SK-N-SH (cell line): Measurements from ENCODE around the gene KDSR. TPM values are rescaled to one million over a fixed set of nuclear protein-coding genes. Genes with fewer than 3 reads are reported as not detected.

Source experiments
- CTCF ChIA-PET: fragments of 300-600, 350-600 bp; formaldehyde crosslinking; extraction: SDS; loops from one replicate; lab custom pipeline; 2021; lab: Yijun Ruan, JAX
- POLR2A ChIA-PET: fragments of 350-600 bp; sonication (Branson Sonifier 250); formaldehyde crosslinking; extraction: SDS; loops from one replicate; lab custom pipeline; 2020; ENCODE audit warnings: antibody characterized with exemption, inconsistent platforms; lab: Yijun Ruan, JAX
- DNase-seq: peaks from one replicate; pipeline ENCODE4 v3.0.0; 2012
- H2AFZ ChIP-seq: fragments of 200-600 bp; sonication (generic); 2 replicates; pipeline ENCODE4 v1.8.1; 2016; ENCODE audit warnings: antibody characterized with exemption, mild to moderate bottlenecking, low read depth
- H3F3A ChIP-seq: fragments of 200-600 bp; sonication (generic); replicated peaks from 2 replicates; pipeline ENCODE3; 2016; ENCODE audit warnings: antibody characterized with exemption, mild to moderate bottlenecking; ENCODE audit not compliant: insufficient read depth
- H3K27ac ChIP-seq, 2 experiments: fragments of 200-500 bp in 1 of 2; fragments of 200-600 bp in 1 of 2; sonication (Bioruptor generic) in 1 of 2; sonication (generic), shearing (Covaris generic) in 1 of 2; 2 replicates each; pipeline versions ENCODE4 v1.5.1 to v1.6.1; 2014 to 2016; ENCODE audit warnings: low read depth in 2 of 2, inconsistent platforms in 1 of 2, low read length in 1 of 2, mild to moderate bottlenecking in 1 of 2, mixed read lengths in 1 of 2
- H3K27me3 ChIP-seq: fragments of 200-600 bp; sonication (generic), shearing (Covaris generic); 2 replicates; pipeline ENCODE4 v1.6.1; 2016; ENCODE audit warnings: mixed run types; ENCODE audit not compliant: insufficient read depth
- H3K36me3 ChIP-seq, 2 experiments: fragments of 200-500 bp in 1 of 2; fragments of 200-600 bp in 1 of 2; sonication (Bioruptor generic) in 1 of 2; sonication (generic) in 1 of 2; replicated peaks in 1 of 2; 2 replicates each; pipeline versions ENCODE3 to v1.5.1; 2014 to 2016; ENCODE audit warnings: low read length in 1 of 2, mild to moderate bottlenecking in 1 of 2; ENCODE audit not compliant: insufficient read depth in 2 of 2, control insufficient read depth in 1 of 2
- H3K4me1 ChIP-seq, 2 experiments: fragments of 200-500 bp in 1 of 2; fragments of 200-600 bp in 1 of 2; sonication (Bioruptor generic) in 1 of 2; sonication (generic), shearing (Covaris generic) in 1 of 2; 2 replicates each; pipeline versions ENCODE4 v1.5.1 to v1.6.1; 2014 to 2016; ENCODE audit warnings: low read depth in 1 of 2, low read length in 1 of 2, mixed run types in 1 of 2; ENCODE audit not compliant: insufficient read depth in 2 of 2, control insufficient read depth in 1 of 2
- H3K4me2 ChIP-seq: fragments of 200-600 bp; sonication (generic), shearing (Covaris generic); 2 replicates; pipeline ENCODE4 v1.6.1; 2017; ENCODE audit warnings: mixed run types
- H3K4me3 ChIP-seq, 2 experiments: fragments of 200-500 bp in 1 of 2; fragments of 200-600 bp in 1 of 2; sonication (Bioruptor generic) in 1 of 2; sonication (generic), shearing (Covaris generic) in 1 of 2; 2 replicates each; pipeline versions ENCODE4 v1.5.1 to v1.8.1; 2014 to 2016; ENCODE audit warnings: low read depth in 2 of 2, inconsistent platforms in 1 of 2, low read length in 1 of 2, mild to moderate bottlenecking in 1 of 2, mixed read lengths in 1 of 2, moderate library complexity in 1 of 2
- H3K79me2 ChIP-seq: fragments of 200-600 bp; sonication (generic); 2 replicates; pipeline ENCODE4 v1.8.1; 2017; ENCODE audit warnings: mild to moderate bottlenecking; ENCODE audit not compliant: insufficient read depth
- H3K9ac ChIP-seq: fragments of 200-600 bp; sonication (generic); 2 replicates; pipeline ENCODE4 v1.6.1; 2017; ENCODE audit warnings: mixed run types
- H3K9me2 ChIP-seq: fragments of 200-600 bp; sonication (generic); 2 replicates; pipeline ENCODE4 v1.6.1; 2017; ENCODE audit warnings: mixed run types
- H3K9me3 ChIP-seq: fragments of 200-600 bp; sonication (generic); 2 replicates; pipeline ENCODE4 v1.6.1; 2017; ENCODE audit warnings: mixed run types, mild to moderate bottlenecking, moderate library complexity
- H4K20me1 ChIP-seq: fragments of 200-600 bp; sonication (generic); 2 replicates; pipeline ENCODE4 v1.6.1; 2017; ENCODE audit warnings: mild to moderate bottlenecking, mixed run types; ENCODE audit not compliant: insufficient read depth
- ELF1 ChIP-seq: IDR thresholded peaks from 2 replicates; pipeline ENCODE4 v1.4.0; 2012
- EZH2phosphoT487 ChIP-seq: fragments of 200-600 bp; sonication (generic); IDR thresholded peaks from 2 replicates; pipeline ENCODE4 v1.6.1; 2017; ENCODE audit warnings: low read depth, mixed run types, mild to moderate bottlenecking, antibody characterized with exemption, moderate library complexity, borderline replicate concordance
- FOSL2 ChIP-seq: IDR thresholded peaks from 2 replicates; pipeline ENCODE4 v1.4.0; 2012; ENCODE audit warnings: low read depth, mild to moderate bottlenecking, moderate library complexity, borderline replicate concordance
- FOXM1 ChIP-seq: IDR thresholded peaks from 2 replicates; pipeline ENCODE4 v1.4.0; 2012; ENCODE audit warnings: low read depth, mild to moderate bottlenecking
- JUND ChIP-seq: IDR thresholded peaks from 2 replicates; pipeline ENCODE4 v1.4.0; 2012
- MEF2A ChIP-seq: IDR thresholded peaks from 2 replicates; pipeline ENCODE4 v1.4.0; 2012; ENCODE audit warnings: low read depth, borderline replicate concordance
- NFIC ChIP-seq: IDR thresholded peaks from 2 replicates; pipeline ENCODE4 v1.4.0; 2012; ENCODE audit warnings: borderline replicate concordance
- NRF1 ChIP-seq: IDR thresholded peaks from 2 replicates; pipeline ENCODE4 v1.6.1; 2012; ENCODE audit warnings: low read depth, mild to moderate bottlenecking, low read length
- RFX5 ChIP-seq: IDR thresholded peaks from 2 replicates; pipeline ENCODE4 v1.6.1; 2012; ENCODE audit warnings: mild to moderate bottlenecking, improper control_type of control experiment, low read length
- RXRA ChIP-seq: IDR thresholded peaks from 2 replicates; pipeline ENCODE4 v1.4.0; 2012; ENCODE audit warnings: low read depth, mild to moderate bottlenecking, borderline replicate concordance
- TAF1 ChIP-seq: IDR thresholded peaks from 2 replicates; pipeline ENCODE4 v1.6.1; 2012; ENCODE audit warnings: low read depth, mild to moderate bottlenecking, low read length, moderate library complexity, borderline replicate concordance
- TEAD4 ChIP-seq: IDR thresholded peaks from 2 replicates; pipeline ENCODE4 v1.4.0; 2012; ENCODE audit warnings: mild to moderate bottlenecking, borderline replicate concordance; ENCODE audit not compliant: insufficient read depth
- WGBS: methylation state at CpG from one replicate; pipeline ENCODE4 v1.1.6; 2017; ENCODE audit warnings: low lambda C conversion rate; 5-methylcytosine and 5-hydroxymethylcytosine counted together
- polyA plus RNA-seq, 3 experiments: library from polyadenylated mRNA; depleted of rRNA; stranded (reverse); fragments of >200 nt; gene quantifications; 2 replicates each; pipeline ENCODE4 v1.2.3, GENCODE V29; 2012
- TF ChIP-seq, protein P1 (sequence below): IDR thresholded peaks from 2 replicates; pipeline ENCODE4; 2012
- TF ChIP-seq, protein P2 (sequence below): fragments of 150-350 bp; IDR thresholded peaks from 2 replicates; pipeline ENCODE4 v1.6.1; 2016; ENCODE audit warnings: mild to moderate bottlenecking, low read depth, low read length
- TF ChIP-seq, protein P3 (sequence below): fragments of 150-350 bp; IDR thresholded peaks from 2 replicates; pipeline ENCODE4 v1.6.1; 2017; ENCODE audit warnings: antibody characterized with exemption, low read length, low read depth, borderline replicate concordance
- TF ChIP-seq, protein P4 (sequence below): IDR thresholded peaks from 2 replicates; pipeline ENCODE4 v1.6.1; 2012; ENCODE audit warnings: mild to moderate bottlenecking, low read depth, low read length, moderate library complexity
- TF ChIP-seq, protein P5 (sequence below): fragments of 200-600 bp; sonication (generic); IDR thresholded peaks from 2 replicates; pipeline ENCODE4 v1.6.1; 2017; ENCODE audit warnings: antibody characterized with exemption, mild to moderate bottlenecking, moderate library complexity

The KDSR gene
- polyA plus RNA-seq, 1 of the 3 experiments (the other 2 are of a cell fraction): 22.3 TPM

DNA sequence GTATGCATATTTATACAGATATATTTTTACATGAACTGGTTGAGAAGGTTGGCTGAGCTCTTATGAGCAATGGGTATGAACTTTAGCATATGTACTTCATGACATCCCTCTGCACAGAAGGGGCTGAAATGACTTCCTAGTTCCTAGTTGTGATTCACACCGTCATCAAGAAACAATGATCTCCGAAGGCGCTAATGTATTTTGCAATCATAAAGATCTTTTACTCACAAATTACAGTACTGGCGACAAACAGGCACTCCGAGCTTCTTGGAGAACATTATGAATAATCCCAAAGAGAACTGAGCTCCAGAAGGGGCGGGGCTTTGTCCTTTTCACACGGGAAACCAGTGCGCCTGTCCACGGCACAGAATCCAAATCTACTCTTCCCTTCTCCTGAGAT lies 65.6 kb downstream of the KDSR start:
- no peak for DNase-seq

DNA sequence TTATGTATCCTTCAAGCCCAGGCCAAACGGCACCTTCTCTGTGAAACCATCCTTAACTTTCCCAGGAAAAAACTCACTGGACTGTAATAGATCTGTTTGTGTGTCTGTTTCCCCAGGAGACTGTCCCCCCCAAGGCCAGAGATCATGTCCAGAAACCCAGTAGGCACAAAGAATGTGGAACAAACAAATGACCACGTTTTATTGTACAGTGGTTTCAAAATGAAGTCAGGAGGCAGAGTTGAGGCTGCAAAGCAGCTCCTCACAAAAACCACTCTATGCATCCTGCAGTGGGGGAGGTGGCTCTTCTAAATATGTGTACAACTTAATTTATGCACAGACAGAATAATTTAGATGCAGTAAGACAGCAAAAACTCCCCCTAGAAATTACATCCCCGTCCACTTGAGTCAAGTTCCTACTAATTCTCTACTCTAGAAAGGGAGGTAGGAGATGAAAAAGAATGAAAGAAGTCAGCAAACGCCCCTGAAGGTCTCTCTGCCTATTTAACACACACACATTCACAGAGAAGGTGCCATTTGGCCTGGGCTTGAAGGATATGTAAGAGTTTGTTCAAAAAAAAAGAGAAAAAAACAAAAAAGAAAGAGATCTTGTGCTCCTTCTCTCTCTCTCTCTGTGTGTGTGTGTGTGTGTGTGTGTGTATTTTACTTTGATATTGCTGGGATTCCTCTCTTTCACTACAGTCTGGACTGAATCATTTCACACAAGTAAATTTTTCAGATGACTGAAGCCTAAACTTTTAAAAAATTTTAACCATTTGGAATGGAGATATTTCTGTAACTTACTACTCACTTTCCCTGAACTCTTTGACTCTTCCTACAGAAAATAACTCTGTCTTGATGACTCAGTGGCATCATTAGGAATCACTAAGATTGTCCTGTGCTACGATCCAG lies 66.9 kb downstream of the KDSR start:
- H3K36me3 ChIP-seq: no peaks in the 10 kb centered on the region
- WGBS: 68% methylated on average over 5 of the region's 5 CpGs
- ChIA-PET POLR2A (no interaction called here), CTCF (interaction anchor here (0.8 kb wide), 1 partner anchor 14 kb away, joined by 3 read pairs; no protein-coding TSS in a partner anchor)
- H3F3A ChIP-seq: no peaks in the 10 kb centered on the region
- DNase-seq: no peak
- no peak overlapping the region for H3K4me3 ChIP-seq
- H3K9ac ChIP-seq: no peak overlapping the region
- H3K79me2 ChIP-seq: no peaks in the 10 kb centered on the region
- H3K4me2 ChIP-seq: no peak overlapping the region
- no peaks in the 10 kb centered on the region for H4K20me1 ChIP-seq
- no peak overlapping the region for H2AFZ ChIP-seq
- no peaks in the 10 kb centered on the region for H3K9me2 ChIP-seq
- H3K27ac ChIP-seq: no peak overlapping the region
- TF ChIP-seq, protein P1, sequence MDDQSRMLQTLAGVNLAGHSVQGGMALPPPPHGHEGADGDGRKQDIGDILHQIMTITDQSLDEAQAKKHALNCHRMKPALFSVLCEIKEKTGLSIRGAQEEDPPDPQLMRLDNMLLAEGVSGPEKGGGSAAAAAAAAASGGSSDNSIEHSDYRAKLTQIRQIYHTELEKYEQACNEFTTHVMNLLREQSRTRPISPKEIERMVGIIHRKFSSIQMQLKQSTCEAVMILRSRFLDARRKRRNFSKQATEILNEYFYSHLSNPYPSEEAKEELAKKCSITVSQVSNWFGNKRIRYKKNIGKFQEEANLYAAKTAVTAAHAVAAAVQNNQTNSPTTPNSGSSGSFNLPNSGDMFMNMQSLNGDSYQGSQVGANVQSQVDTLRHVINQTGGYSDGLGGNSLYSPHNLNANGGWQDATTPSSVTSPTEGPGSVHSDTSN: no peak
- TF ChIP-seq TAF1 (no peak), EZH2phosphoT487 (no peak), TEAD4 (no peak), MEF2A (no peak), ELF1 (no peak), JUND (no peak), FOXM1 (no peak), NFIC (no peak), RFX5 (no peak), NRF1 (no peak)
- TF ChIP-seq, protein P2, sequence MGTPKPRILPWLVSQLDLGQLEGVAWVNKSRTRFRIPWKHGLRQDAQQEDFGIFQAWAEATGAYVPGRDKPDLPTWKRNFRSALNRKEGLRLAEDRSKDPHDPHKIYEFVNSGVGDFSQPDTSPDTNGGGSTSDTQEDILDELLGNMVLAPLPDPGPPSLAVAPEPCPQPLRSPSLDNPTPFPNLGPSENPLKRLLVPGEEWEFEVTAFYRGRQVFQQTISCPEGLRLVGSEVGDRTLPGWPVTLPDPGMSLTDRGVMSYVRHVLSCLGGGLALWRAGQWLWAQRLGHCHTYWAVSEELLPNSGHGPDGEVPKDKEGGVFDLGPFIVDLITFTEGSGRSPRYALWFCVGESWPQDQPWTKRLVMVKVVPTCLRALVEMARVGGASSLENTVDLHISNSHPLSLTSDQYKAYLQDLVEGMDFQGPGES: no peak
- TF ChIP-seq, protein P3, sequence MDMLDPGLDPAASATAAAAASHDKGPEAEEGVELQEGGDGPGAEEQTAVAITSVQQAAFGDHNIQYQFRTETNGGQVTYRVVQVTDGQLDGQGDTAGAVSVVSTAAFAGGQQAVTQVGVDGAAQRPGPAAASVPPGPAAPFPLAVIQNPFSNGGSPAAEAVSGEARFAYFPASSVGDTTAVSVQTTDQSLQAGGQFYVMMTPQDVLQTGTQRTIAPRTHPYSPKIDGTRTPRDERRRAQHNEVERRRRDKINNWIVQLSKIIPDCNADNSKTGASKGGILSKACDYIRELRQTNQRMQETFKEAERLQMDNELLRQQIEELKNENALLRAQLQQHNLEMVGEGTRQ: no peak
- TF ChIP-seq, protein P4, sequence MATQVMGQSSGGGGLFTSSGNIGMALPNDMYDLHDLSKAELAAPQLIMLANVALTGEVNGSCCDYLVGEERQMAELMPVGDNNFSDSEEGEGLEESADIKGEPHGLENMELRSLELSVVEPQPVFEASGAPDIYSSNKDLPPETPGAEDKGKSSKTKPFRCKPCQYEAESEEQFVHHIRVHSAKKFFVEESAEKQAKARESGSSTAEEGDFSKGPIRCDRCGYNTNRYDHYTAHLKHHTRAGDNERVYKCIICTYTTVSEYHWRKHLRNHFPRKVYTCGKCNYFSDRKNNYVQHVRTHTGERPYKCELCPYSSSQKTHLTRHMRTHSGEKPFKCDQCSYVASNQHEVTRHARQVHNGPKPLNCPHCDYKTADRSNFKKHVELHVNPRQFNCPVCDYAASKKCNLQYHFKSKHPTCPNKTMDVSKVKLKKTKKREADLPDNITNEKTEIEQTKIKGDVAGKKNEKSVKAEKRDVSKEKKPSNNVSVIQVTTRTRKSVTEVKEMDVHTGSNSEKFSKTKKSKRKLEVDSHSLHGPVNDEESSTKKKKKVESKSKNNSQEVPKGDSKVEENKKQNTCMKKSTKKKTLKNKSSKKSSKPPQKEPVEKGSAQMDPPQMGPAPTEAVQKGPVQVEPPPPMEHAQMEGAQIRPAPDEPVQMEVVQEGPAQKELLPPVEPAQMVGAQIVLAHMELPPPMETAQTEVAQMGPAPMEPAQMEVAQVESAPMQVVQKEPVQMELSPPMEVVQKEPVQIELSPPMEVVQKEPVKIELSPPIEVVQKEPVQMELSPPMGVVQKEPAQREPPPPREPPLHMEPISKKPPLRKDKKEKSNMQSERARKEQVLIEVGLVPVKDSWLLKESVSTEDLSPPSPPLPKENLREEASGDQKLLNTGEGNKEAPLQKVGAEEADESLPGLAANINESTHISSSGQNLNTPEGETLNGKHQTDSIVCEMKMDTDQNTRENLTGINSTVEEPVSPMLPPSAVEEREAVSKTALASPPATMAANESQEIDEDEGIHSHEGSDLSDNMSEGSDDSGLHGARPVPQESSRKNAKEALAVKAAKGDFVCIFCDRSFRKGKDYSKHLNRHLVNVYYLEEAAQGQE: no peak
- TF ChIP-seq, protein P5, sequence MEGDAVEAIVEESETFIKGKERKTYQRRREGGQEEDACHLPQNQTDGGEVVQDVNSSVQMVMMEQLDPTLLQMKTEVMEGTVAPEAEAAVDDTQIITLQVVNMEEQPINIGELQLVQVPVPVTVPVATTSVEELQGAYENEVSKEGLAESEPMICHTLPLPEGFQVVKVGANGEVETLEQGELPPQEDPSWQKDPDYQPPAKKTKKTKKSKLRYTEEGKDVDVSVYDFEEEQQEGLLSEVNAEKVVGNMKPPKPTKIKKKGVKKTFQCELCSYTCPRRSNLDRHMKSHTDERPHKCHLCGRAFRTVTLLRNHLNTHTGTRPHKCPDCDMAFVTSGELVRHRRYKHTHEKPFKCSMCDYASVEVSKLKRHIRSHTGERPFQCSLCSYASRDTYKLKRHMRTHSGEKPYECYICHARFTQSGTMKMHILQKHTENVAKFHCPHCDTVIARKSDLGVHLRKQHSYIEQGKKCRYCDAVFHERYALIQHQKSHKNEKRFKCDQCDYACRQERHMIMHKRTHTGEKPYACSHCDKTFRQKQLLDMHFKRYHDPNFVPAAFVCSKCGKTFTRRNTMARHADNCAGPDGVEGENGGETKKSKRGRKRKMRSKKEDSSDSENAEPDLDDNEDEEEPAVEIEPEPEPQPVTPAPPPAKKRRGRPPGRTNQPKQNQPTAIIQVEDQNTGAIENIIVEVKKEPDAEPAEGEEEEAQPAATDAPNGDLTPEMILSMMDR: no peak
- H3K27me3 ChIP-seq: no peaks in the 10 kb centered on the region
- peaks cover 0 to 6% of the 10 kb centered on the region in 2 experiments; a peak in 3 of 4 replicates for H3K4me1 ChIP-seq
- no peaks in the 10 kb centered on the region for H3K9me3 ChIP-seq

More for the DNA sequence above, 65.6 kb downstream of the KDSR start:
- Histone ChIP-seq H2AFZ (no peak overlapping the region), H3K27me3 (no peaks in the 10 kb centered on the region), H3K4me3 (no peak overlapping the region), H3K4me1 (peaks cover 3 to 6% of the 10 kb centered on the region in 2 experiments; a peak in 3 of 4 replicates), H3K9ac (no peak overlapping the region), H3K9me3 (no peaks in the 10 kb centered on the region), H3K36me3 (no peaks in the 10 kb centered on the region), H3K4me2 (no peak overlapping the region), H3K79me2 (no peaks in the 10 kb centered on the region), H3K27ac (no peak overlapping the region), H3K9me2 (no peaks in the 10 kb centered on the region), H4K20me1 (no peaks in the 10 kb centered on the region), H3F3A (no peaks in the 10 kb centered on the region)
- ChIA-PET POLR2A (no interaction called here), CTCF (interaction anchor here (0.9 to 1.0 kb wide), 2 partner anchors 17 kb away, joined by 3 to 4 read pairs; no protein-coding TSS in a partner anchor)
- WGBS: 92% methylated on average over 9 of the region's 9 CpGs
- TF ChIP-seq FOSL2: no peak
- TF ChIP-seq ELF1: no peak
- TF ChIP-seq RXRA: no peak
